K562 (cell line): Measurements from ENCODE around the gene PTPN18. TPM values are rescaled to one million over a fixed set of nuclear protein-coding genes. Genes with fewer than 3 reads are reported as not detected.

ENCODE experiments used
- C11orf30 ChIP-seq: fragments of 450-650 bp; IDR thresholded peaks from 2 replicates; pipeline ENCODE4 v1.6.1; 2016; ENCODE audit warnings: low read depth, mild to moderate bottlenecking
- ETV1 ChIP-seq: fragments of 450-650 bp; conservative IDR thresholded peaks from 2 replicates; pipeline ENCODE4 v1.6.1; 2016; ENCODE audit warnings: missing genetic modification characterization, control low read depth, low read depth, missing compliant biosample characterization
- ETV5 ChIP-seq: sonication (generic); formaldehyde crosslinking; IDR thresholded peaks from 2 replicates; pipeline ENCODE4 v1.4.0; 2020; ENCODE audit warnings: low read depth, mild to moderate bottlenecking, missing genetic modification reagents
- FOXM1 ChIP-seq, 2 experiments: fragments of 450-650 bp in 1 of 2; sonication (generic) in 1 of 2; formaldehyde crosslinking in 1 of 2; IDR thresholded peaks; 2 replicates each; pipeline versions ENCODE4 v1.6.1 to v1.9.0; 2017 to 2022; ENCODE audit warnings: low read depth in 2 of 2, mild to moderate bottlenecking in 2 of 2, missing genetic modification reagents in 1 of 2, moderate library complexity in 1 of 2
- FOXP4 ChIP-seq: sonication (generic); formaldehyde crosslinking; IDR thresholded peaks from 2 replicates; pipeline ENCODE4 v1.8.0; 2022; ENCODE audit warnings: mild to moderate bottlenecking, missing genetic modification reagents, borderline replicate concordance
- HNRNPH1 ChIP-seq: fragments of 200-400 bp; formaldehyde crosslinking; optimal IDR thresholded peaks from 2 replicates; pipeline ENCODE3; 2017; ENCODE audit warnings: low read depth, mild to moderate bottlenecking, low read length, moderate library complexity
- ID3 ChIP-seq, 2 experiments: fragments of 250-450 bp in 1 of 2; fragments of 450-650 bp in 1 of 2; sonication (Bioruptor Pico) in 1 of 2; IDR thresholded peaks; 2 replicates each; pipeline versions ENCODE4 v1.6.1 to v1.8.0; 2016 to 2021; ENCODE audit warnings: mild to moderate bottlenecking in 2 of 2, moderate library complexity in 2 of 2, missing compliant biosample characterization in 1 of 2, missing genetic modification characterization in 1 of 2
- JUND ChIP-seq, 2 experiments: IDR thresholded peaks; 2 replicates in 1 of 2; 3 replicates in 1 of 2; pipeline ENCODE4 v1.6.1; 2011; ENCODE audit warnings: borderline replicate concordance in 2 of 2, low read depth in 2 of 2, low read length in 2 of 2, improper control_type of control experiment in 1 of 2, missing biosample characterization in 1 of 2, missing genetic modification characterization in 1 of 2, missing genetic modification reagents in 1 of 2
- MAZ ChIP-seq, 2 experiments: fragments of 450-650 bp in 1 of 2; sonication (generic) in 1 of 2; formaldehyde crosslinking; IDR thresholded peaks in 1 of 2; conservative IDR thresholded peaks in 1 of 2; 2 replicates each; pipeline versions ENCODE4 v1.4.0 to v1.5.0; 2020; ENCODE audit warnings: mild to moderate bottlenecking in 1 of 2, missing genetic modification reagents in 1 of 2
- PHF8 ChIP-seq: fragments of 200-600 bp; sonication (generic); IDR thresholded peaks from 2 replicates; pipeline ENCODE4 v1.6.1; 2012; ENCODE audit warnings: mixed run types, mild to moderate bottlenecking, inconsistent platforms, low read length, moderate library complexity, borderline replicate concordance
- PPARD ChIP-seq: fragments of 250-450 bp; sonication (Bioruptor Pico); IDR thresholded peaks from 2 replicates; pipeline ENCODE4 v1.8.0; 2022; ENCODE audit warnings: inconsistent platforms, mild to moderate bottlenecking, moderate library complexity
- RBM34 ChIP-seq: fragments of 200-400 bp; formaldehyde crosslinking; IDR thresholded peaks from 2 replicates; pipeline ENCODE4 v1.6.1; 2018; ENCODE audit warnings: low read length, borderline replicate concordance; ENCODE audit not compliant: insufficient read depth
- SP1 ChIP-seq: sonication (generic); formaldehyde crosslinking; IDR thresholded peaks from 2 replicates; pipeline ENCODE4 v1.8.1; 2022; ENCODE audit warnings: mild to moderate bottlenecking, missing genetic modification reagents
- STAG1 ChIP-seq: sonication (generic); formaldehyde crosslinking; IDR thresholded peaks from 2 replicates; pipeline ENCODE4 v1.5.0; 2020; ENCODE audit warnings: missing genetic modification reagents, borderline replicate concordance
- TCF15 ChIP-seq: fragments of 250-450 bp; sonication (Bioruptor Pico); IDR thresholded peaks from 2 replicates; pipeline ENCODE4 v1.8.0; 2022; ENCODE audit warnings: moderate library complexity, mild to moderate bottlenecking, inconsistent platforms
- TCF7 ChIP-seq: sonication (generic); IDR thresholded peaks from 2 replicates; pipeline ENCODE4 v1.6.1; 2016; ENCODE audit warnings: antibody characterized with exemption, borderline replicate concordance
- ZNF57 ChIP-seq: fragments of 450-650 bp; formaldehyde crosslinking; IDR thresholded peaks from 2 replicates; pipeline ENCODE4 v1.4.0; 2020; ENCODE audit warnings: mild to moderate bottlenecking, moderate library complexity
- ZNF75A ChIP-seq: fragments of 450-650 bp; formaldehyde crosslinking; IDR thresholded peaks from 2 replicates; pipeline ENCODE4 v1.4.0; 2020; ENCODE audit warnings: mild to moderate bottlenecking
- ZNF79 ChIP-seq: fragments of 250-450 bp; sonication (Bioruptor Pico); IDR thresholded peaks from 2 replicates; pipeline ENCODE4 v1.4.0; 2020; ENCODE audit warnings: low read depth, mild to moderate bottlenecking, moderate library complexity
- ZSCAN32 ChIP-seq: fragments of 450-650 bp; formaldehyde crosslinking; IDR thresholded peaks from 2 replicates; pipeline ENCODE4 v1.4.0; 2020; ENCODE audit warnings: mild to moderate bottlenecking, moderate library complexity
- polyA plus RNA-seq, 8 experiments: library from polyadenylated mRNA; depleted of rRNA in 4 of 8; stranded (reverse) in 5 of 8; unstranded in 3 of 8; fragments of >200 nt; fragmentation: Nextera tagmentation in 2 of 8; fragmentation: Illumina TruSeq in 1 of 8; extraction: Ambion mirVana in 2 of 8; extraction: Trizol in 1 of 8; gene quantifications; 2 replicates each; pipeline versions ENCODE4 v1.2.1 to v1.2.3, GENCODE V29; 2011 to 2014; ENCODE audit warnings: inconsistent platforms in 1 of 8, missing spikeins in 1 of 8
- total RNA-seq, 7 experiments: library from RNA; depleted of rRNA in 6 of 7; stranded (reverse); fragments of >200 nt in 6 of 7; fragmentation: Illumina TruSeq in 2 of 7; extraction: Trizol in 2 of 7; gene quantifications; 2 replicates each; pipeline versions ENCODE4 v1.2.1 to v1.2.3, GENCODE V29; 2011 to 2021; ENCODE audit warnings: low replicate concordance in 1 of 7
- TF ChIP-seq, protein P1 (sequence below): fragments of 250-450 bp; sonication (Bioruptor Pico); IDR thresholded peaks from 2 replicates; pipeline ENCODE4 v1.8.0; 2022; ENCODE audit warnings: inconsistent platforms, mild to moderate bottlenecking, moderate library complexity, borderline replicate concordance

Gene PTPN18
- total and polyA plus RNA-seq, 9 of the 15 experiments (the other 6 are each of a cell fraction or from before 2014, with no cell fraction given) = 11.6 to 90.7 (median 49.6) TPM

DNA sequence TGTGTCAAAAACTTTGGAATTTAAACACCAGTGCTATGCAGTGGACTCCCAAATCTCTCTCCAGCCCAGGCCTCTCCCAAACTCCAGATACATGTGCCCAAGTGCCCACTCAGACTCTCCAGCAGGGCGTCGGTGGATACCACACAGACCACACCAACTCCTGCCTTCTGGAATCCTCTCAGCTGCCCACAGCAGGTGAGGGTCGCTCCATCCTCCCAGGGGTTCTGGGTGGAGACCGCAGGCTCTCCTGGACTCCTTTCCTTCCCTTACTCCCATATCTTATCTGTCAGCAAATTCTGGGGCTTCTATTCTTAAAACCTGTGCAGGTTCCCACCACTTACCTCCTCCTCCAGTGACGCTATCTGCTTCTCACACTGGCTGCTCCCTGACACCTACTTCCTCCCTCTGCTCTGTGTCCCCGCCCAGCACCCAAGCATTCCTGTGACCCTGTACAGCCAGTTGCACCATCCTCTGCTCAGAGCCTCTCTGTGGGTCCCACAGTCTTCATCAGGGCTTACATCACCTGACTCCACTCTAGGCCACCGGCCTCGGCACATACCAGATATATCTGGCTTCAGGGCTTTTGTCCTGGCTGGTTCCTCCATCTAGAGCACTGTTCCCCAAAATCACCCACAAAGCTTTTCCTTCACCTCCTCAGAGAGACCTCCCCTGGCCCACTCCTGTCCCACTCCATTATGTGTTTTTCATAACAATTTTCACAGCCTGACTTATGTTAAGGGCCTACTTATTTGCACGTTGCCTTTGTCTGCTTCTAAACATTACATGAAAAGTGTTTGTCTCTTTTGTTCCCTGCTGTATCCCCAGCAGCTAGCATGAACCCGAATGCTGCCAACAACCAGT is 15.7 kb upstream of the PTPN18 start (continued):
- TF ChIP-seq ZNF57 (CRISPR knock-in tag) (no peak), MAZ (CRISPR knock-in tag; conservative IDR thresholded peaks at IDR 0.05 in 1 of 2, IDR thresholded peaks at IDR 0.05 in 1 of 2) (peak in 1 of 2 experiments; percentile 33; a peak in 1 of 4 replicates), JUND (IDR thresholded peaks at IDR 0.05; ENCODE audit: borderline replicate concordance, low read depth, low read length) (peak; percentile 64), JUND (tag; IDR thresholded peaks at IDR 0.05; ENCODE audit: borderline replicate concordance, low read depth, low read length) (no peak; the same call in 2 of the 3 replicates), RBM34 (no peak), ID3 (CRISPR knock-in tag; IDR thresholded peaks at IDR 0.05) (no peak), ID3 (tag; IDR thresholded peaks at IDR 0.05) (no peak), FOXP4 (CRISPR knock-in tag) (0 out of 2 replicates have a peak, but pooled peaks have one; percentile 20), TCF15 (CRISPR knock-in tag) (no peak), STAG1 (CRISPR knock-in tag) (no peak), C11orf30 (peak; percentile 91), PPARD (CRISPR knock-in tag) (no peak), HNRNPH1 (no peak), ZNF75A (CRISPR knock-in tag) (no peak), TCF7 (no peak), PHF8 (no peak), ZSCAN32 (no peak), ZNF79 (CRISPR knock-in tag) (no peak), ETV5 (no peak), SP1 (CRISPR knock-in tag) (no peak), ETV1 (tag) (no peak), FOXM1 (IDR thresholded peaks at IDR 0.05; ENCODE audit: low read depth) (no peak), FOXM1 (CRISPR knock-in tag; IDR thresholded peaks at IDR 0.05; ENCODE audit: low read depth) (no peak)
- TF ChIP-seq, protein P1, sequence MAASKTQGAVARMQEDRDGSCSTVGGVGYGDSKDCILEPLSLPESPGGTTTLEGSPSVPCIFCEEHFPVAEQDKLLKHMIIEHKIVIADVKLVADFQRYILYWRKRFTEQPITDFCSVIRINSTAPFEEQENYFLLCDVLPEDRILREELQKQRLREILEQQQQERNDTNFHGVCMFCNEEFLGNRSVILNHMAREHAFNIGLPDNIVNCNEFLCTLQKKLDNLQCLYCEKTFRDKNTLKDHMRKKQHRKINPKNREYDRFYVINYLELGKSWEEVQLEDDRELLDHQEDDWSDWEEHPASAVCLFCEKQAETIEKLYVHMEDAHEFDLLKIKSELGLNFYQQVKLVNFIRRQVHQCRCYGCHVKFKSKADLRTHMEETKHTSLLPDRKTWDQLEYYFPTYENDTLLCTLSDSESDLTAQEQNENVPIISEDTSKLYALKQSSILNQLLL (CRISPR knock-in tag) = no peak
